Activated CD8-positive, alpha-beta T cell treated with anti-CD3 and anti-CD28 coated beads, Interleukin-2, amount 10 ng/mL, durations not matched to agents 7 days and 5 days (primary cell): ENCODE results near the gene DSCAML1. TPM values are rescaled to one million over a fixed set of nuclear protein-coding genes. Genes with fewer than 3 reads are reported as not detected.

Source experiments
- ATAC-seq: fragments of 150-1000 bp; cut with Tn5 transposase; one replicate; pipeline ENCODE4 v1.10.0; 2021; ENCODE audit warnings: moderate library complexity
- CTCF ChIA-PET: fragments of 350-600 bp; sonication (Branson Sonifier 250); formaldehyde crosslinking; loops from one replicate; lab custom pipeline; 2021; ENCODE audit warnings: antibody characterized with exemption; lab: Charles Lee
- POLR2A ChIA-PET: fragments of 350-600 bp; sonication (Branson Sonifier 250); formaldehyde crosslinking; loops from one replicate; lab custom pipeline; 2021; ENCODE audit warnings: antibody characterized with exemption; lab: Charles Lee
- DNase-seq: peaks from one replicate; pipeline ENCODE4 v3.0.0-alpha.2; 2020
- H3K27ac Mint-ChIP-seq: one replicate; pipeline ENCODE4 v1.8.0; 2021; ENCODE audit warnings: mild to moderate bottlenecking, mixed read lengths
- H3K27me3 Mint-ChIP-seq: one replicate; pipeline ENCODE4 v1.8.0; 2021; ENCODE audit warnings: low read depth, mixed read lengths
- H3K36me3 Mint-ChIP-seq: one replicate; pipeline ENCODE4 v1.8.0; 2021; ENCODE audit warnings: low read depth, mixed read lengths
- H3K4me1 Mint-ChIP-seq: one replicate; pipeline ENCODE4 v1.8.0; 2021; ENCODE audit warnings: low read depth, mixed read lengths
- H3K4me3 Mint-ChIP-seq: one replicate; pipeline ENCODE4 v1.8.0; 2021; ENCODE audit warnings: mild to moderate bottlenecking, mixed read lengths
- H3K9me3 Mint-ChIP-seq: one replicate; pipeline ENCODE4 v1.8.0; 2022; ENCODE audit warnings: mixed read lengths; ENCODE audit not compliant: insufficient read depth
- total RNA-seq, 2 experiments: library from RNA; stranded (reverse); gene quantifications; one replicate each; pipeline ENCODE4 v1.2.3, GENCODE V29; 2021

DSCAML1 gene
- total RNA-seq, 2 experiments from 2014 or later = 0.16 to 0.37 TPM

GRCh38 chr11:117837070-117837776 lies 40.2 kb upstream of the DSCAML1 start:
- DNase-seq = peak; percentile 18
- POLR2A ChIA-PET = no interaction called here
- CTCF ChIA-PET = interaction anchor here (0.7 to 1.3 kb wide), 2 partner anchors 18 to 109 kb away, joined by 3 read pairs; no protein-coding TSS in a partner anchor
- no peak overlapping the region for H3K4me3 Mint-ChIP-seq
- peaks cover 7% of the 10 kb centered on the region for H3K27me3 Mint-ChIP-seq
- no peak overlapping the region for H3K27ac Mint-ChIP-seq
- no peaks in the 10 kb centered on the region for H3K36me3 Mint-ChIP-seq
- no peaks in the 10 kb centered on the region for H3K9me3 Mint-ChIP-seq
- peaks cover 26% of the 10 kb centered on the region for H3K4me1 Mint-ChIP-seq
- no peak for ATAC-seq

- no peak overlapping the region for H3K27ac Mint-ChIP-seq
- no peak overlapping the region for H3K4me3 Mint-ChIP-seq
- peaks cover 34% of the 10 kb centered on the region for H3K4me1 Mint-ChIP-seq
Measured at GRCh38 chr11:117836077-117836960, 39.3 kb upstream of the DSCAML1 start.

DNA sequence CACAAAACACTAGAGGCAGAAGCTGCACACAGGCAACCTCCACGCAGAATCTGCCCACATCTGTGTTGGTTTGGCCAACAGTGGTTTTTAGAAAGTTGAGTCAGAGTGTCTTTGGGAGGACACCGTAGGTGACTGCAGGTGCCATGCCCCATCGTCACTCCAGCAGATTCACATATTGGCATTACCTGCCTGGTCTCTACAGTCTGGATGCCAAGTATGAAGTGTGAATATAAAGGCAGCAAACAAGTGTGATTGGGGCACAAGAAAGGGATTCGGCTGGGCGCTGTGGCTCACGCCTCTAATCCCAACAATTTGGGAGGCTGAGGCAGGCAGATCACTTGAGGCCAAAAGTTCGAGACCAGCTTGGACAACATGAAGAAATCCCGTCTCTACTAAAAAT lies 38.6 kb upstream of the DSCAML1 start:
- ATAC-seq (no peak), DNase-seq (no peak)
- no peak overlapping the region for H3K27ac Mint-ChIP-seq
- ChIA-PET CTCF (interaction anchor here (0.9 to 10.1 kb wide), 7 partner anchors 9 to 218 kb away, joined by 3 to 104 read pairs (median 25); no protein-coding TSS in a partner anchor), POLR2A (interaction anchor here (0.5 kb wide), 1 partner anchor 32 kb away, joined by 5 read pairs; no protein-coding TSS in a partner anchor)
- H3K36me3 Mint-ChIP-seq = no peaks in the 10 kb centered on the region
- H3K4me1 Mint-ChIP-seq = peaks cover 41% of the 10 kb centered on the region
- peaks cover 7% of the 10 kb centered on the region for H3K27me3 Mint-ChIP-seq
- H3K9me3 Mint-ChIP-seq = no peaks in the 10 kb centered on the region
- H3K4me3 Mint-ChIP-seq = no peak overlapping the region

More at GRCh38 chr11:117836077-117836960, 39.3 kb upstream of the DSCAML1 start:
- ChIA-PET POLR2A (no interaction called here), CTCF (interaction anchor here (1.0 to 10.1 kb wide), 5 partner anchors 8 to 110 kb away, joined by 3 to 104 read pairs (median 29); no protein-coding TSS in a partner anchor)
- H3K9me3 Mint-ChIP-seq = no peaks in the 10 kb centered on the region
- no peak for ATAC-seq
- no peaks in the 10 kb centered on the region for H3K36me3 Mint-ChIP-seq
- H3K27me3 Mint-ChIP-seq = peaks cover 7% of the 10 kb centered on the region
- no peak for DNase-seq

DNA sequence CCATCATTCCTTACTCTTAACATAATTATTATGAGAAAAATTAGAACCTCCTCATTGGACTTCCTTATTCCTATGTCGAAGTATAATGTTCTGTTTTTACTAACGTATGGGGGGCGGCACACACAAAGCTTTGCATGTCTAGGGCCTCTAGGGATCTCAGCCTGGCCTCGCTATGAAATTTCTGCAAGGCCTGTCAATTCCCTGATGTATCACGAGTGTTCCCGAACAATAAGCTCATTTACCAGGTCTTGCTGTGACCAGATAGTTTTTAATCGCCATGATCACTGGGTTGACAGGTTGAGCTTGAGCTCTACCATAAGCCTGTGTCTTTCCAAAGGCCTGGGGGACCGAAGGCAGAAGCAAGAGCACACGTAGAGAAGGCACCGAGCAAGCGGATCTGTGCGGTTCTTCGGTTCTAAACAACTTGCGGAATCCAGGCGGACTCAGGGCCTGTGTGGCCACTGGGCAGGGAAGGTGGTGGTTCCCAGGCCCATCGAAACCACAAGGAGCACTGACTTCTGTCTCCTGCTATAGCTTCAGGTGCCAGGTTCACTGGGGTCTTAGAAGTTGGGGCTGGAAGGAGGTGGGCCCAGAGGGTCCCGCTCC lies 37.9 kb upstream of the DSCAML1 start:
- H3K4me3 Mint-ChIP-seq = no peak overlapping the region
- POLR2A ChIA-PET = interaction anchor here (0.5 to 1.4 kb wide), 2 partner anchors 20 to 33 kb away, joined by 3 to 5 read pairs; no protein-coding TSS in a partner anchor
- no peaks in the 10 kb centered on the region for H3K9me3 Mint-ChIP-seq
- ATAC-seq (no peak), DNase-seq (no peak)
- no peak overlapping the region for H3K27ac Mint-ChIP-seq
- no peaks in the 10 kb centered on the region for H3K36me3 Mint-ChIP-seq
- peaks cover 47% of the 10 kb centered on the region for H3K4me1 Mint-ChIP-seq
- CTCF ChIA-PET = interaction anchor here (0.9 to 10.1 kb wide), 9 partner anchors 9 to 408 kb away, joined by 3 to 104 read pairs (median 13); no protein-coding TSS in a partner anchor
- peaks cover 7% of the 10 kb centered on the region for H3K27me3 Mint-ChIP-seq

- DNase-seq = peak; percentile 18
- no peaks in the 10 kb centered on the region for H3K9me3 Mint-ChIP-seq
- peaks cover 7% of the 10 kb centered on the region for H3K27me3 Mint-ChIP-seq
- peaks cover 54% of the 10 kb centered on the region for H3K4me1 Mint-ChIP-seq
- H3K27ac Mint-ChIP-seq = no peak overlapping the region
- H3K36me3 Mint-ChIP-seq = no peaks in the 10 kb centered on the region
- ChIA-PET CTCF (interaction anchor here (0.9 to 10.1 kb wide), 9 partner anchors 10 to 408 kb away, joined by 3 to 104 read pairs (median 13); no protein-coding TSS in a partner anchor), POLR2A (interaction anchor here (1.4 kb wide), 1 partner anchor 20 kb away, joined by 3 read pairs; no protein-coding TSS in a partner anchor)
- no peak overlapping the region for H3K4me3 Mint-ChIP-seq
- ATAC-seq = no peak
Measured at GRCh38 chr11:117834068-117834810, 37.2 kb upstream of the DSCAML1 start.

DNA sequence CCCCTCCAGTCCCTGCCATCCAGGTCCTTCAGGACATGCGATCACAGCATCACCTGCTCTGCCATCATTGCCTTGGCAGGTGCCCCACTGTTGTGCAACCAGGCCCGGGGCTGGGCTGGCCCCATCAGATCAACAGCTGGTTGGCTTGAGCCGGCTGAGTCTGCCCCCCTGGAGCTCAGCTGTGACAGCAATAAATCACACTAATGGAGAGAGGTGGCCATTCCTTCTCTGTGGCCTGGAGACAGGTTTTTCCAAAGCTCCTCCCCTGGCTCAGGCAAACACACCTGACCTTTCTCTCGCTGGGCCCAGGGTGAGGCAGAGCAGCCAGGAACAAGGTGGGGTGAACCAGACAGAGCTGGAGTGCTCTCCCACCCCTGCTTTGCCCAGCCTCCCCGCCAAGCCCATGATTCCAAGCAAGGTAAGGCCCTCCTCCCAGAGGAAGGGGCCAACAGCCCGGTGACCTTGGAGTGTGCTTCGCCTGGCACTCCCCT lies 36.4 kb upstream of the DSCAML1 start:
- Mint-ChIP-seq H3K4me1 (peaks cover 58% of the 10 kb centered on the region), H3K4me3 (no peak overlapping the region), H3K27me3 (peaks cover 5% of the 10 kb centered on the region), H3K27ac (no peak overlapping the region), H3K36me3 (no peaks in the 10 kb centered on the region), H3K9me3 (no peaks in the 10 kb centered on the region)
- DNase-seq = peak; percentile 10
- POLR2A ChIA-PET = interaction anchor here (1.4 kb wide), 1 partner anchor 19 kb away, joined by 3 read pairs; no protein-coding TSS in a partner anchor
- CTCF ChIA-PET = interaction anchor here (0.7 to 10.1 kb wide), 8 partner anchors 10 to 220 kb away, joined by 3 to 104 read pairs (median 19); partner anchors contain the start of gene FXYD2
- no peak for ATAC-seq

GRCh38 chr11:117832511-117832910 lies 35.5 kb upstream of the DSCAML1 start:
- H3K4me1 Mint-ChIP-seq = peaks cover 58% of the 10 kb centered on the region
- H3K36me3 Mint-ChIP-seq = no peaks in the 10 kb centered on the region
- H3K27me3 Mint-ChIP-seq = no peaks in the 10 kb centered on the region
- no peak overlapping the region for H3K4me3 Mint-ChIP-seq
- POLR2A ChIA-PET = interaction anchor here (0.7 kb wide), 1 partner anchor 9 kb away, joined by 3 read pairs; no protein-coding TSS in a partner anchor
- no peak overlapping the region for H3K27ac Mint-ChIP-seq
- peak; percentile 7 for DNase-seq
- no peak for ATAC-seq
- CTCF ChIA-PET = interaction anchor here (0.6 to 10.1 kb wide), 8 partner anchors 9 to 221 kb away, joined by 3 to 104 read pairs (median 20); partner anchors contain the start of gene FXYD2
- no peaks in the 10 kb centered on the region for H3K9me3 Mint-ChIP-seq

DNA sequence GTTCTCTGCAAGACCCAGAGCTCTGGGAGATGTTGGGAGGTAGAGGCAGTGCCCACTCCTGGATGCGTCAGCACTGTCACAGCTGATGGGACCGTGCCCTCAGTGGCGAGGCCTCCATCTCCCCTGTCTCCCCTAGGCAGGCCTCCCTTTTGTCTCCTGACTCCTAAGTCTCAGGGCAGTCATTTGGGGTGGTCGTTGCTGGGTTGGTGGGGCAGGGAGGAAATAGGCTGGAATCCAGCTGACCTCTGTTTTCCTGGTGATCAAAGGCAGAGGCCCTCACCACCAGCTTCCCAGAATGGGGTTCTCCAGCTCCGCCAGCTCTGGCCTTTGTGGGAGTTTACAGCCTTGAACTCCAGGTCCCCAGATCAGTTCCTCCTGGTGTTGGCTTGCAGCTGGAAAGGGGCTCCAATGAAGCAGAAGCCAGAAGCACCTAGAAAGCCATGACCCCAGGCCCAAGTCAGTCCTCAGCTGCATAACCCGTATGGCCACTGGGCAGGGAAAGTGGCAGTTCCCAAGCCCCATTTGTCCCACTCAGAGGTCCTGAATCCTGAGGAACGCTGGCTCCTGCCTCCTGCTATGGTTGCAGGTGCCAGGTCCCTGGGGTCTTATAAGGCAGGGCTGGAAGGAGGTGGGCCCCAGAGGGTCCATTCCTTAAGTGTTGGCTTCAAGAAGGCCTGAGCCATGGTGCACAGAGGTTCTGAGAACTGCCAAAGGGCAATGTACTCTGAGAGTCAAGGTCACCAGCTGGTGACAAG lies 34.8 kb upstream of the DSCAML1 start:
- H3K27me3 Mint-ChIP-seq = no peaks in the 10 kb centered on the region
- ATAC-seq = no peak
- peak; percentile 18 for DNase-seq
- H3K36me3 Mint-ChIP-seq = no peaks in the 10 kb centered on the region
- POLR2A ChIA-PET = interaction anchor here (0.7 to 1.5 kb wide), 2 partner anchors 8 to 15 kb away, joined by 3 to 6 read pairs; no protein-coding TSS in a partner anchor
- H3K9me3 Mint-ChIP-seq = no peaks in the 10 kb centered on the region
- peaks cover 57% of the 10 kb centered on the region for H3K4me1 Mint-ChIP-seq
- CTCF ChIA-PET = interaction anchor here (0.9 to 10.1 kb wide), 7 partner anchors 8 to 114 kb away, joined by 3 to 104 read pairs (median 16); partner anchors contain the start of gene FXYD2
- H3K27ac Mint-ChIP-seq = peak overlapping the region; percentile 84
- H3K4me3 Mint-ChIP-seq = no peak overlapping the region

GRCh38 chr11:117830674-117831351 lies 33.8 kb upstream of the DSCAML1 start:
- peaks cover 66% of the 10 kb centered on the region for H3K4me1 Mint-ChIP-seq
- POLR2A ChIA-PET = interaction anchor here (1.3 to 1.5 kb wide), 3 partner anchors 14 to 21 kb away, joined by 3 to 6 read pairs (median 5); no protein-coding TSS in a partner anchor
- H3K4me3 Mint-ChIP-seq = peak overlapping the region; percentile 26
- no peaks in the 10 kb centered on the region for H3K36me3 Mint-ChIP-seq
- H3K9me3 Mint-ChIP-seq = no peaks in the 10 kb centered on the region
- no peaks in the 10 kb centered on the region for H3K27me3 Mint-ChIP-seq
- peak overlapping the region; percentile 84 for H3K27ac Mint-ChIP-seq
- DNase-seq = peak; percentile 40
- CTCF ChIA-PET = interaction anchor here (0.8 to 10.1 kb wide), 10 partner anchors 13 to 222 kb away, joined by 3 to 104 read pairs (median 10); no protein-coding TSS in a partner anchor
- no peak for ATAC-seq
